Measurements from ENCODE around the gene ADGRL3.

ADGRL3 gene

DNA sequence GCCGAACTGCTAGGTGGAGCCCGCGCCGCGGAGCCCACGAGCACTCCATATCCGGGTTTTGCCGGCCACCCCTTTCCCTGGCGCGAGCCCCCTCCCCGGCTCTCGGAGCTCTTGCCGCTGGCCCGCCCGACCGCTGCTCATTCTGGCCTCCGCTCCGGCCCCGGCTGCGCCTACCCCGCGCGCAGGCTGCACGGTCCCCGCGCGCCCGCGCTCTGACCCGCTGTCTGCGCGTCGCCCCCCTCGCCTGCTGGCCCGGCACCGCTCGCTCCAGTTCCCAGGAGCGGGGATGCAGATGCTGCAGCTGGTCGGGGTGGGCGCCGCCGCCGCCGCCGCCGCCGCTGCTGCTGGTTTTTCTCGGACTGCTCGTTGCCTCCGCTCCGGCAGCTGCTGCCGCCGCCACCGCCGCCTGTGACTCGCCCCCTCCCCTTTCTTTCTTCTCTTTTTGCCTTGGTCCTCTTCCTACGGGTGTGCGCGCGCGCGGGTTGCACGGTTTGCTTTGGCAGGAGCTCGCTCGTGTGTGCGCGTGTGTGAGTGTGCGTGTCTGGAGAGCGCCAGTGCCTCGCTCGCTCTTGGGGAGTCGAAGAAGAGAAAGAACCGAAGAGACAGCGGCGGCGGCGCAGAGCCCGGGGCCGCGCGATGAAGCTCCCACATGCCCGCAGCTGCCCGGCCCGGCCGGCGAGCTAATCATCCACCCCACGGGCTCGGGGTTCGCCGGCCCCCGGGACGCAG is at the start of gene ADGRL3:
ADGRL3 (plus strand) TSS at position 140 of the 729 bp plus-strand sequence.
- DNase-seq (ENCODE audit: low read depth, low spot score) = no peak

DNA sequence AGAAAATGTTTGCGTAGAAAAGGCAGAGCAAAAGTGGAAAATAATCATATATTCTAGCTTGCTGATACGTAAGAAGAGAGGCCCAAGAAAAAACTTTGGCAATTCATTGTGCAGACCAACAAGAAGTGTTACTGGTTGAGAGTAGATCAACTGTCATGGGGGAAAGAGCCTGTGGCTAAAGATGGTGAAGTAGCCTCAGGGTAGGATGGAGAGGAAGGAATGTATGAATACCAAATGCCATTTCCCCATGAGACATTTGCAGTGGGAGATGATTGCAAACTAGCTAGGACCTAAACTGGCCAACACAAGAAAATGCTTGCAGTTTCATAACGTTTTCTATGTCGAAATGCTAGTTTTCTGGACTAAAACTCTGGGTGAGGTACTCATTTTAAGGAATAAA is 47.7 kb upstream of the ADGRL3 start:
- no peak for DNase-seq (ENCODE audit: low read depth, low spot score)

DNA sequence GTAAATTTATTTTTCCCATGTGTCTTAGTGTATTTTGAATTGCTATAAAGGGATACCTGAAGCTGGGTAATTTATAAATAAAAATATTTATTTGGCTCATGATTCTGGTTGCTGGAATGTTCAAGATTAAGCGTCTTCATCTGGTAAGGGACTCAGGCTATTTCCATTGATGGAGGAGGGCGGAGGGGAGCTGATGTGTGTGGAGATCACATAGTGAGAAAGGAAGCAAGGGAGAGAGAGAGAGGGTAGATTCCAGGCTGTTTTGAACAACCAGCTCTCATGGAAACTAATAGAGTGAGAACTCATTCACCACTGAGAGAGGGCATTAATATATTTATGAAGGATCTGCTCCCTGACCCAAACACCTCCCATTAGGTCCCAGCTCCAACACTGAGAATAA is 39.6 kb upstream of the ADGRL3 start:
- no peak for DNase-seq (ENCODE audit: low read depth, low spot score)

DNA sequence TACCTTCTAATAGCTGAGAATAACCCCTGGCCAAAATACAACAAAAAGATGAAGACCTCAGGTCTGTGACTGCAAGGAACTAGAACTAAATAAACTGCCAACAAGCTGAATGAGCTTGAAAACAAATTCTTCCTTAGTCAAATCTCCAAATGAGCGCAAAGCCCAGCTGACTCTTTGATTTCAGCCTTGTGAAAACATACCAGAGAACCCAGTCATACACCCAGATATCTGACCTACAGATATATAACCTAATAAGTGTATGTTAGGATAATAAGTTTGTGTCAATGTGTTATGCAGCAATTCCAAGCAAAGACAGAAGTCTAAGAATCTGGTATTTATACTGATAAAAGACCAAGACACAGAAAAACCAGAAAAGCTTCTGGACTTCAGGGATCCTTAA is 38.0 kb upstream of the ADGRL3 start:
- DNase-seq (ENCODE audit: low read depth, low spot score) = no peak

DNA sequence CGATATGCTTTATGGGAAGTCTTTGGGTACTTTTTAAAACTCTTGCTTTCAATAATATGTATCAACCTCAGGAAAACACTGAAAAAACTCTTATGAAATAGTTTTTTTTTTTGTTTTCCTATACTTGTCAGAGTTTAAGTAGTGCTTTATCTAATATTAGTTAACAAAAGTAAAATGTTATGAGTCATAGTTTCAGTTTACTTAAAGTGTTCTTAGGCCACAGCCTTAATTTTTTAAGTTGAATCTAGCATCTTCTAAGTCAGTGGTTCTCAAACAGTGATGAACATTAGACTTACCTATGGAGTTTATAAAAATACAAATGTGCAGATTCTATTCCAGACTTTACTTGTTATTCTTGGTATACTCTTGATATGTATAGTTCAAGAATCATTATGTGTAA is 26.3 kb upstream of the ADGRL3 start:
- no peak for DNase-seq (ENCODE audit: low read depth, low spot score)

DNA sequence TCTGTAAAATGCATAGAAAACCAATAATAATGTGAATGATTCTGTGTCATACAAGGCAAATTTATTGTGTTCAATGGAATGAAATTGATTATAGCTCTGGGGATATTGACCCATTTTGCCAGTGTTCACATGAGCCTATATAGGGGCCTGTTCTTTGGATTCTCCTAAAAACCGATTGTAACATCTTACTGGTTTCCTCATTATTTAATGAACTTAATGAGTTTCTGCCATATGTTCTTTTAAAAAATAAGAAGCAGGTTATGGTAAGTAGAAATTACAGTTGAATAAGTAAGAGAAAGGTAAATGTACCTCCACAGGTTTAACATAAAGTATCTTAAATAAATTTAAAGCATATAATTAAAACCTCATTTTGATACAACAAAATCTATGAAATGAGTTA is 24.6 kb upstream of the ADGRL3 start:
- no peak for DNase-seq (ENCODE audit: low read depth, low spot score)

DNA sequence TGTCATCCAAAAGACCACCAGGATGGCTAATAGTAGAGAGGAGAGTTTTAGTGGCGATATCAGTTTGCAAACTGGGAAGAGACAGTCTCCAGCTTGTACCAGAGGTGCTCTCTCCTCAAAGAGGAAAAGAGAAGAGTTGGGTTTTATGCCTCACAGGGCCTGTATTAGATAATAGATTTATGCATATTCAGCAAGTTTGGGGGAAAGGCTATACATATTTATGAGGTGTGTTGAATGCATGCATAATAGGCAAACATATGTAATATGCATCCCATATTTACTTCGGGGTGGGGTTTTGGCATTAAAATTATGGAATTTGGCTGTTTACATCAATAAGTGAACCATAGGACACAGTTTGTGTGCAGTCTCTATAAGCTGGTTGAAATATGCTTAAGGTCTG is 22.8 kb upstream of the ADGRL3 start:
- no peak for DNase-seq (ENCODE audit: low read depth, low spot score)

DNA sequence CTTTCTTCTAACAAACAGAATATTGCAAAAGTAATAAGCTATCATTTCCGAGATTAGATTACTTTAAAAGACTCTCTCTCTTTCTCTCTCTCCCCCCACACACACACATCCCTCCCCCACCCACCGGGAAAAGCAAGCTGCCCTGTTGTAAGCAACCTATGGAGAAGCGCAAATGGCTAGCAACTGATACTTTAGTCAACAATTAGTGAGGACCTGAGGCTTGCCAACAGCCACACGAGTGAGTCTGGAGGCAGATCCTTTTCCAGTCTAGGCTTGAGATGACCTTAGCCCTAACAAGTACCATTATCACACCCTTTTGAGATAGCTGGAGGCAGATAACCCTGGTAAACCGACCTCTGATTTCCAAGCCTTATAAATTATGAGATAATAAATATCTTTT is 19.7 kb upstream of the ADGRL3 start:
- DNase-seq (ENCODE audit: low read depth, low spot score) = no peak

DNA sequence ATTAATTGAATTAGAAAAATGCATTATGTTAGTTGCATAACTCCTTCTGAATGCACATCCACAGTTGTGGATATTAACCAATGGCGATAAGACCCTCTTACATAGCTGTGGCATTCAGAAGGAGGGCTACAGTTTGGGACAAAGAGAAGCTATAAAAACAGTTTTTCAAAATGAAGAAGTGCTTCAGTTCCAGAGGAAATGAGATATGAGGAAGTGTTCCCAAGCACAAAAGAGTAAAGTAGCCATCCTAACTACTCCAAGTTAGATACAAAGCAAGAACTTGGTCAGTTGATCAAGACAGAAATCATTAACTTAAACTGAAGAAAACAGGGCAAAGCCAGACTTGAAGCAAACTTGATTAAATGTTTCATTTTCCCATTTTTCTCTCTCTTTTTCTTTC is 17.2 kb upstream of the ADGRL3 start:
- DNase-seq (ENCODE audit: low read depth, low spot score) = no peak

DNA sequence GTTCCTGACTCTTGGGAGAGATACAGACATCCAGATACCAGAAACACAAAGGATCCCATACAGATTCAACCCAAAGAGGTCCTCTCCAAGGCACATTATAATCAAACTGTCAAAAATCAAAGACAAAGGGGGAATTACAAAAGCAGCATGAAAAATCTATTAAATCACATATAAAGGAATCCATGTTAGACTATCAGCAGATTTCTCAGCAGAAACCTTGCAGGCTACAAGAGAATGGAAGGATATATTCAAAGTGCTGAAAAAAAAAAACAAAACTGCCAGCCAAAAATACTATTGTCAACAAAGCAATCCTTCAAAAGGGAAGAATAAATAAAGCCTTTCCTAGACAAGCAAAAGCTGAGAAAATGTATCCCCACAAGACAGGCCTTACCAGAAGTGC is 14.8 kb upstream of the ADGRL3 start:
- no peak for DNase-seq (ENCODE audit: low read depth, low spot score)

DNA sequence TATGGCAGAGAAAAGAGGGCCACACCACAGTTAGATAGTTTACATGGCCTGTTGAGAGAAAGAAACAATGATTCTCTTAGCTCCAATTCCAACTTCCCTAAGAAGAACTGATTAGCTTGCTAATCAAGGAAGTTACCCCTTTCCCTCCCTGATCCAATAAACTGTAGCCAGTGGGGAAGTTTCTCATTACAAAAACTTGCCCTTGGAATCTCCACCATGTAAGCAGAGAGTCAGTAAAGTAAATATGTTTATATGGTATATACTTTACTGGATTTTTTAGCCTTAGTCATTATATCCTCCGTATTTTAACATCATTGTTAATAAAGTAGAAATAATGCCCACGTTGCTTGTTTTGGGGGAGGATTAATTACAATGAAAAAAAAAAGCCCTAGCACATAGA is 7.7 kb upstream of the ADGRL3 start:
- DNase-seq (ENCODE audit: low read depth, low spot score) = no peak

DNA sequence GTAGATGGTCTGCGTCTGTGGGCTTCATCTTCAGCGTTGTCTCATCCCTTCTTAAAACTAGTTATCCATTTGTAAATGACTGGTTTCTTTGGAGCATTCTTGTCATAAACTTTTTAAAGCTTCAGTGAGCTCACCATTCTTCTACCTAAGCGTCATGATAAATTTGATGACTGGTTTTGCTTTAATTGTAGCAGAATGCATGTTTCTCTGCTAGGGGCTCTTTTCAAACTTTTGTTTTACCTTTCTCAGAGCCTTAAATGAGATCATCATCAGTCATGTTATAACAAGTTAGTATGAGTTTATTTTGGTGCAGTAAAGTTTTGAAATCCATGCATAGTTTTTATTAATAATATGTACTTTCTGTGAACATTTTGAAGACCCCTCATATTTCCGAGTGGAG is 6.3 kb upstream of the ADGRL3 start:
- DNase-seq (ENCODE audit: low read depth, low spot score) = no peak

DNA sequence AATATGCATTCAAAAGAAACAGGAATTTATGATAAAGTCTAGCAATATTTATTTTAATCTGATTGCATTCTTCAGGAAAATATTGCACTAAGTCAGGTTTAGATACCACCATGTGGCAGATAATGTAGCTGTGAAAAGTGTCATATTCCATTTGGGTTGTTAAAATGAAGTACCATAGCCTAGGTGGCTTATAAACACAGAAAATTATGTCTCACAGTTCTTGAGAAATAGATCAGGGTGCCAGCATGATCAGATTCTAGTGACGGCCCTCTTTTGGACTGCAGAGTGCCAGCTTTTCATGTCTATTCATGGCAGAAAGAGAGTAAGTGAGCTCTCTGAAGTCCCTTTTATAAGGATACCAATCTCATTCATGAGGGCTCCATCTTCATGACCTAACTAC is 5.6 kb upstream of the ADGRL3 start:
- DNase-seq (ENCODE audit: low read depth, low spot score) = no peak

DNA sequence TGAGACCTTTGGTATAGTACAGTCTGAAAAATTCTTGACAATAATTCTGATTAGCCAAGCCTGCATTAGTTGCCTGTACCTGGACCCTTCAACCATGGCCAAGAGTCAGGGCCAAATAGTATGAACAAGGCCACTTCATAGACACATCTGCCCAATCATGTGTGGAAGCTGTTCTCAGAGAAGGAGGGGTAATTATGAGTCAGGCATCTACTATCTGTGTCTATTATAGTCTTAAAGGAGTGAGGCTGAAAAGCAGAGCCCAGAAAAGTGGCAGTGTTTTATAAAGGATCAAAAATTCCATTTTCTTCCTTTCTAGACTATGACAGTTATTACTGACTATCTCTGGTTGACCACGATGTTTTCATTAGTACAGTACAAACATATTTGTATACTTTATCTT is 5.0 kb upstream of the ADGRL3 start:
- no peak for DNase-seq (ENCODE audit: low read depth, low spot score)

DNA sequence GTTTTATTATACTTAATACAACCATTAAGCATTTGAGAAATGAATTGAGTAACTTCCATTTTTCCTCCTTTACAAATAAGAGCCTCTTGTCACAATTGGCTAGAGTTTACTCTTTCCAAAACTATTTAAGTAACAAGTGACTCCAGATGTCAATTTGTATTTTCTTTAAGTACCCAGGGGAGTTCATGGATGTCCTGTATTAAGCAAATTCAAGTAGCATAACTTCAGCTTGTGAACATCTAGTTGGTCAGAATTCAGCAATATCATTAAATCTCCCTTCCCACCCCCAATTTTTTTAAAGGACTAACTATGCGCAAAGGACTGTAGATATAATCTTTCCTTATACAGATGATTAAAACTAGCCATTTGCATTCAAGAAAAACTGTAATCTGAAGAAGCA is 1.4 kb upstream of the ADGRL3 start:
- DNase-seq (ENCODE audit: low read depth, low spot score) = no peak

DNA sequence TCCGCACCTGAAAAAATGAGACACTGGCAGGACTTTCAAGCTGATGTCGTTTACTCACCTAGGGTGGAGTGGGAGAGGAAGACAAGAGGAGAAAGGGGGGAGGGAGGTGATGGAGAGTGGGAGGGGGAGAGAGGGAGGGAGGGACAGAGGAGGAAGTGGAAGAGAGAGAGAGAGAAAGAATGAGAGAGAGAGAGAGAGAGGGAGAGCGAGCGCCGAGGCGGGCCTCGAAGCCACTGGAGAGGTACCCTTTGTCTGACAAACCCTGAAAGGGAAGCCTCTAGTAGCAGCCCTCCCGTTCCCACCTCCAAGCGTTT is 296 bp upstream of the ADGRL3 start:
- DNase-seq (ENCODE audit: low read depth, low spot score) = no peak

DNA sequence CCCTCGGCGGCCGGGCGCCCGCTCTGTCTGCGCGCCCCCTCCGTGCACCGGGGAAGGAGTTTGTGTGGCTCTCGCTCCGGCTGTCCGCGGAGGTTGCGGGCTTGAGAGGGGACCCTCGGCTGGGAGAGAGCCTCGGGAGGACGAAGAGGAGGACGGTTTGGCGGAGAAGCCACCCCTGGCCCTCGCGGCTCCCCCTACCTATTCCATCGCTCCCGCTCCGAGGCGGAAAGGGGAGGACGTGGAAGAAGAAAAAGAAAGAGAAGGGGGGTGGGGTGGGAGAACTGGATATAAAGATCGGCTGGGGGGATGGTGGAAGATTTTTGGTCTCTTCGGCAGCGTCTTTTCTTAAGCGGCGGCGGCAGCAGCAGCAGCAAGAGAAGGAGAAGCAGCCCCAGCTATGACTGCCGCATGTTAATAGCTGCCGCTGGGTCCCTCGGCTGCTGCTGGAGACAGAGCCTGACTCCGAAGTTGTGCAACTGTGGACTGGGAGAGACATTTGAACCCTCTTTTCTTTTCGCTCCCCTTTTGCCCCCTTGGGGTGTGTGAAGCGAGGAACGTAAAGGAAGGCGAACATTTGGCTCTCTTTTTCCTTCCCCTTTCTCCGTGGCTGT is 895 bp downstream of the ADGRL3 start:
- DNase-seq (ENCODE audit: low read depth, low spot score) = no peak

DNA sequence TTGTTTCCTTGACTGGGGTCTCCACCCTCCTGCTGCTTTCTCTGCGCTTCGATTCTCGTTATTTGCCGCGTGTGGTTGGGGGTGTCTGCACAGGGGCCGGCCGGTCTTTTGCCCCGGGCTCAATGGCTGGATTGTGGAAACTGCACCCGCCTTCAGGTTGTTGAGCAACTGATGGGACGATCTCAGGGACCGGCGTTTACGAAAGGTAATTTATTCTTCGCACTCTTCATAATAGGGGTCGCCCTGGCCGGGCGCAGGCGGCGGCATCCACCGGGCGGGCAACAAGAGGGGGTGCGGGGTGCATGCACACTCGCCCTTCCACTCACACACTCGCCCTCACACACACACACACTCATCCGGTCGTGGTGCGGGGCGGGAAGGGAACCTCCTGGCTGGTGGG is 1.4 kb downstream of the ADGRL3 start:
- DNase-seq (ENCODE audit: low read depth, low spot score) = no peak

DNA sequence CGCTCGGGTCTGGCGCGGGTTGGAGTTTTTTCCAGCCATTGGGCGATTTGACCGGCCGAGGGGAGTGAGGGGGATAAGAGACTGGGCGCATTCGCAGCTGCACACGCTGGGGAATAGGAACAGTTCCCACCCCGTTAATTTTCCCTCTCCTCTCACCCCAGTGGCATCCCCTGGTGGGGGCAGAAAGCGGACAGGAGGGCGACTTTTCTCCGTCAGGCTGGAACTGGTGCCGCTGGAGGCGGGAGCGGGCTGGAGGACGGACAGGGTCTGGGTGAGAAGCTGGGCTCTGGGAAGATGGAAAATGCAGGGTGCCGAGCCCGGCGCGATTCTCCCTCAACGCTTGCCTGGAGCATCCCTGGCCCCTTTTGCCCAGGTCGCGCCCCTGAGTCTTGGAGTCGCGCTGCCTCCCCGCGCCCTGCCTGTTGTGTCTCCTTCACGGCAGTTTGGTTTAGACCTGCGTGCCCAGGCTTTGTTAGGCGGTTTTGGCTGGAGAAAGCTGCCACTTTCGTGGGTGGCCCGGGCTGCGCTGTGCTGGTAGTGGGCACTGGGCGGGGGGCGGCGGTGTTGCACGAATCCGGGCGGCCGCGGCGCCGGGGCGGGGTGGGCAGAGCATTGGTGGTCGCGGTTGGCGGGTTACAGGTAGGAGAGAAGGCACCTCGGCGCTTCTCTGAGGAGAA is 2.0 kb downstream of the ADGRL3 start:
- DNase-seq (ENCODE audit: low read depth, low spot score) = no peak

DNA sequence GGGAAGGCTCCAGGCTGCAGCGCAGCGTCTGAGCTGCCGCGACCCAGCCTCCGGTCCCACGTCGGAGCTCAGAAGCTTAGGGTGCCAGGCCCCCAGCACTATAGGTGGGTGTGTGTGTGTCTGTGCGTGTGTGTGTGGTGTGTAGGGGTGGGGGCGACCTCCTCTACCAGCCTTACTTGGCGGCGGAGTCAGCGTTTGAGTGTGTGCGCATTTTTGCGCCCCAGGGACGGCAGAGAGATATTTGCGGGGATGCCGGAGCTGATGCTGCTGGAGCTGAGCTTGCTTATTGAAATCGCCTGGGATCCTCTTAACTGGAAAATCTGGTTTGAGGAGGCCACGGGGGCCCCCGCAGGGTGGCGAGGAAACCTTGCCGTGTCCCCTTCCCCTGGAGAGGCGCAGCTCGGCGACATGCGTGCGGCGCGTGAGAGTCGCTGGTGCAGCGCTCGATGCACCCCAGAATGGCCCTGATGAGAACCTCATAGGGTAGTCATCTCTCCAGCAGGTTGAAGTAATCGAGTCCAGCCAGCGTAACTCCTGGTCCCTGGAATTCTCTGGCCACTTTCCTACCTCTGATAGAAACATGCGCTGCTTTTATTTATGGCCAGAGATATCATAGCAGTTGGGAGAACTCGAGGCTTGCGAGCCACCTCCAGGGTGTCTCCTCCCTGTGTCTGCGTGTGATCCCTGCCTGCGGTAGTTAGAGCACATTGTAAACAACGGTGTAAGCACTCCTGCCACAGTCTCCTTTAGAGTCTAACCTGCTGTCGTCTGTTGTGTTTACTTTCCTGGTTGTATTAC is 2.7 kb downstream of the ADGRL3 start:
- no peak for DNase-seq (ENCODE audit: low read depth, low spot score)

DNA sequence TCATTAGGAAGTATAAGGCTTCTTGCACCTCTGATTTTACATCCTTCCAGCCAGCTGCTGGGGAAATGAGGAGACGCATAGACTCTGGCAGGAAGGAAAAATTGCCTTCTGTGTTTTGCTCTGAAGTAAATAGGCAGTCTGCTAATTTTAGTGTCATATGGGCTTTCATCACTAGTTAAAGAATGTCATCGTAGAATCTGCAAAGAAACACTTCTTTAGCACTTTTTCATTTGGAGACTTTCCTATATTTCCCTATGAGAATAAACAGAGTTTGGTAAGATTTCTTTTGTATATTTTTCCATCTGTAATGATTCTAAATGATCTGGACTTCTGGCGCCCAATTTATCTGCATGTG is 3.3 kb downstream of the ADGRL3 start:
- no peak for DNase-seq (ENCODE audit: low read depth, low spot score)

DNA sequence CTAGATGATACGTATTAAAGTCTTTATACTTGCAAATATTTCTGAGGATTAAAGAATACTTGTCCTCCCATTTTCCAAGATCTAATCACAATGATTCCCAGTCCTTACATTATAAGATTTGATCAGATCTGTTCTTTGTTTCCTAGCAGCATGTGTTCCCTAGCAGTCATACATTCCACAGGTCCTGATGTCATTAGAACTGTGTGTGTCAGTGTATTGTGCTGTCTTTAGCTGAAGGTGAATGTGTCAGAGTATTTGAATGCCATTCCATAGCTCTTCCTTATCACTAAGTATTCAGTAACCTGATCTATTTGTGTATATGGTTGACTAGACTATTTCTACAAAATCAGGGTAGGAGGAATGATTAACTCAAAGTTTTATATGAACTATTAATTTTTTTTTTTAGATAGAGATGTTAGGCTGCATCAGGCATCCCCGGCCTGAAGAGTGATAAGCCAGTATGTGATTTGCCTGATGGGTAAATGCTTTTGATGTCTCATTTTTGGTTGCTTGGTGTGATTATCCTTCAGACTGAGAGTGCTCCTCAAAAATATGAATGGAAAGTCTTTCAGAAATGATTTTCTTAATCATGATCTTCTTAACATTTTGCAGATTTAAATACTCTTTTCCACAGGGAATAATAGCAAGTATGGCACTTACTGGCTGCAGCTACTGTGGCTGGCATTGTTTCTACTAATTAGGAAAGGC is 4.4 kb downstream of the ADGRL3 start:
- no peak for DNase-seq (ENCODE audit: low read depth, low spot score)

Measured in brain pericyte (primary cell).